A549 treated with AZD9567 at 1 μM for 4 hours (cell line): ENCODE measurements around the gene PHACTR3. TPM values are rescaled to one million over a fixed set of nuclear protein-coding genes. Genes with fewer than 3 reads are reported as not detected.

Experiments used
- total RNA-seq: library from RNA; stranded (reverse); fragments of 200-300 nt; extraction: Qiagen RNA extraction; gene quantifications from 5 replicates; pipeline ENCODE4 v1.2.3, GENCODE V29; 2022; ENCODE audit not compliant: insufficient read depth

The PHACTR3 gene
- total RNA-seq = 0.06 to 0.12 TPM (median 0.09 TPM) in 4 of 5 replicates, not detected in the other

DNA sequence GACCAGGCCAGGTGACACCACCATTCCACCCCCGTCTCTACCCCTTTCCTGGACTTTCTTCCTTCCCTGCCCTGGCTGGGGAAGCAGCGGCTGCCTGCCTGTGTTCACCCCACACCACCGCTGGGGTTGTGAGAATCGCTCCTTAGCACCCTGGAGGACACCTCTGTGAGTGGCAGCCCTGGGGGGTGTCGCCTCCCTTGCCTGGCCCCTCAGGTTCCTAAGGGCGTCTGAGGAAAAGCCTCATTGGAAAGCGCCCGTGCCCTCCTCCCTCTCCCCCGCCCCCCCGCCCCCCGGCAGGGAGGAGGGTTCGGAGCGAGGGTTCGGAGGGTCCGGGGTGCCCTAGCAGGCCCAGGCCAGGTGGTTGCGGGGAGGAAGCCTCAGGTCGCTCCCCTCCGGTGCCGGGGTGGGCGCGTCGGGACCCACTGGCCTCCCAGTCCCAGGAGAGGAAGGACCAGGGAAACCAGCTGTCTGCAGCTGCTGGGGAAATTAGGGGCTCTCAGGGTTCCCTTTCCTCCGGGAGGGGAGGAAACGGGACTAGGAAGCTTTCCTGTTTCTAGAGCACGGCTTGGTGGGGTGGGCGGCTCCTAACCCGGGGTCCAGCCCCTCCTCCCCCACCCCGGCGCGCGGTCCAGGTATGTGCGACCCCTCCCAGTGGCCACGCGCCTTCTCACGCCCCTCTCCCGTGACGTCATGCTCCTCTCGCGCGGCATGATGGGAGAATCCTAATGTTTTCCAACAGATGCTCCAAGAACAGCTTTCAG, at the start of gene PHACTR3:
Gene PHACTR3 (plus strand): TSS at position 760 of the 761 bp plus-strand sequence. CDS start 475 bp downstream, outside the sequence.

